Spinal cord (tissue), 10 donors: Measurements from ENCODE around the gene EIF4H. TPM values are rescaled to one million over a fixed set of nuclear protein-coding genes. Genes with fewer than 3 reads are reported as not detected.
A peak's percentile ranks its signal among the peaks of the same experiment; 100 is the strongest.
"Not testable (repeated sequence)": the region's sequence is repeated elsewhere in the genome, so short reads cannot be mapped to it uniquely, and the experiment has no call there.

Experiments
- DNase-seq, 6 donors: peaks; one replicate each; pipeline versions ENCODE4 v3.0.0 to v3.0.0-alpha.2; 2013 to 2015; ENCODE audit warnings: low spot score in 6 of 6, low read depth in 4 of 6
- H3K27ac ChIP-seq: one replicate; pipeline ENCODE4 v1.5.1; 2013; ENCODE audit warnings: low read depth, low read length, control low read depth
- H3K27me3 ChIP-seq: one replicate; pipeline ENCODE4 v1.6.1; 2013; ENCODE audit warnings: low read length; ENCODE audit not compliant: control insufficient read depth, insufficient read depth
- H3K36me3 ChIP-seq: one replicate; pipeline ENCODE4 v1.6.1; 2013; ENCODE audit warnings: low read length; ENCODE audit not compliant: control insufficient read depth, insufficient read depth
- H3K4me1 ChIP-seq: one replicate; pipeline ENCODE4 v1.6.1; 2013; ENCODE audit warnings: low read length; ENCODE audit not compliant: control insufficient read depth, insufficient read depth
- H3K4me3 ChIP-seq: one replicate; pipeline ENCODE4 v1.5.1; 2013; ENCODE audit warnings: low read depth, low read length, control low read depth
- H3K9me3 ChIP-seq: one replicate; pipeline ENCODE4 v1.6.1; 2013; ENCODE audit warnings: low read length; ENCODE audit not compliant: control insufficient read depth, insufficient read depth
- WGBS: methylation state at CpG from one replicate; pipeline ENCODE4 v1.1.5; 2013; ENCODE audit warnings: missing lambda C conversion rate; ENCODE audit not compliant: insufficient coverage; 5-methylcytosine and 5-hydroxymethylcytosine counted together
- polyA plus RNA-seq, 2 donors: library from polyadenylated mRNA; unstranded; fragments of 120-200 nt; gene quantifications; one replicate each; pipeline ENCODE4 v1.2.1, GENCODE V29; 2013; ENCODE audit not compliant: insufficient read length in 2 of 2
- total RNA-seq, 2 donors: library from RNA; depleted of rRNA in 1 of 2; stranded (reverse); fragments of 120-200 nt in 1 of 2; fragments of >200 nt in 1 of 2; gene quantifications; one replicate each; pipeline versions ENCODE4 v1.2.3 to v1.2.4, GENCODE V29; 2013 to 2014
- donor health status: healthy.

EIF4H gene
- total and polyA plus RNA-seq, 4 donors: 176 to 261 (median 218) TPM

DNA sequence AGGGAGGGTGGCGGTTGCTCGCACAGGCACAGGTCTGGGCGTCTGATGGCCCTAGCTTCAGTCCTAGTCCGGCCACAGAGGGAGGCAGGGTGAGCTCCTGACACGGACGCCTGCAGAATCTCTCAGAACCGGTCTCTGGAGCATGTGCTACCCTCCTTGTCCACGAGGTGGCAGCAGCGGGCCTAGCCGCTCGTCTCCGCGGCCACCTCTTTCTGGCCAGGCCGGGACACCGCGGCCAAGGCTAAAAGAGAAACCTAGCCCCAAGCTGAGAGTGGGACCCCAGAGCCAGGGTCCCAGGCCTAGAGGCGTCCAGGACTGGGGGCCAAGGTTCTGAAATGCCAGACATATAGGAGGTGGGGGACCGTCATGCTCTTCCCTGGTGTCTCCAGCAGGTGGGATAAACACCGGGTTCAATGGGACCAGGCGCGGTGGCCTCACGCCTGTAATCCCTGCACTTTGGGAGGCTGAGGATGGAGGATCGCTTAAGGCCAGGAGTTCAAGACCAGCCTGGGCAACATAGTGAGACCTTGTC is 32.5 kb downstream of the EIF4H start:
- Histone ChIP-seq H3K9me3 (no peaks in the 10 kb centered on the region), H3K27ac (no peak overlapping the region), H3K4me1 (peaks cover 12% of the 10 kb centered on the region), H3K27me3 (no peaks in the 10 kb centered on the region), H3K4me3 (peak overlapping the region; percentile 9), H3K36me3 (no peaks in the 10 kb centered on the region)
- WGBS: 10% methylated on average over 20 of the region's 23 CpGs
- DNase-seq: peak; percentile 35 to 87 (median 54)

DNA sequence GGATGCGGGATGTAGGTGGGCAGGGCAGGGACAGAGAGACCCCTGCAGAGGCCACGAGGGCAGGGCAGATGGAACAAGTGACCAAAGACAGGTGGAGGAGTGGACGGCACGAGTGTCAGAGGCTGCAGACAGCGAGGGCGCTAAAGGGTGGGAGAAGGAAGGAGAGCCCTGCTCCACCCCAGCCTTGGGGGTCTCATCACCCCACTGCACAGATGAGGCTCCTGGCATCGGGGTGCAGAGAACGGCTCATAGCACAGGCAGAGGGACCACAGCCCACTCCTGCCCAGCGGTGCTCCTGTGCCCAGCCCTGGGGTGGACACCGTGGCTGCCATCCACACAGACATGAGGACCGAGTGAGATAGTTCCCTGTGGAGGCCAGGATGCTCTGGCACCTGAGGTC is 33.4 kb downstream of the EIF4H start:
- Histone ChIP-seq H3K27me3 (no peaks in the 10 kb centered on the region), H3K36me3 (no peaks in the 10 kb centered on the region), H3K9me3 (no peaks in the 10 kb centered on the region), H3K27ac (no peak overlapping the region), H3K4me3 (no peak overlapping the region), H3K4me1 (peaks cover 12% of the 10 kb centered on the region)
- no peak for DNase-seq
- WGBS: 89% methylated on average over 10 of the region's 11 CpGs

DNA sequence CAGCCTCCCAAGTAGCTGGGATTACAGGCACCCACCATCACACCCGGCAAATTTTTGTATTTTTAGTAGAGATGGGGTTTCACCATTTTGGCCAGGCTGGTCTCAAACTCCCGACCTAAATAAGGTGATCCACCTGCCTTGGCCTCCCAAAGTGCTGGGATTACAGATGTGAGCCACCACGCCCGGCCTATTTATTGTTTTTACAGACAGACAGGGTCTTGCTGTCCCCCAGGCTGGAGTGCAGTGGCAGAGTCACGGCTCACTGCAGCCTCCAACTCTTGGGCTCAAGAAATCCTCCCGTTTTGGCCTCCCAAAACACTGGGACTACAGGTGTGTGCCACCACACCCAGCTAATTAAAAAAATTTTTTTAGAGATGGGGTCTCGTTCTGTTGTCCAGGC is 34.1 kb downstream of the EIF4H start:
- DNase-seq, H3K27me3 ChIP-seq, H3K36me3 ChIP-seq, H3K27ac ChIP-seq, H3K4me3 ChIP-seq, H3K9me3 ChIP-seq: not testable (repeated sequence)
- 89% methylated on average over 5 of the region's 7 CpGs for WGBS
- H3K4me1 ChIP-seq: peaks cover 12% of the 10 kb centered on the region

DNA sequence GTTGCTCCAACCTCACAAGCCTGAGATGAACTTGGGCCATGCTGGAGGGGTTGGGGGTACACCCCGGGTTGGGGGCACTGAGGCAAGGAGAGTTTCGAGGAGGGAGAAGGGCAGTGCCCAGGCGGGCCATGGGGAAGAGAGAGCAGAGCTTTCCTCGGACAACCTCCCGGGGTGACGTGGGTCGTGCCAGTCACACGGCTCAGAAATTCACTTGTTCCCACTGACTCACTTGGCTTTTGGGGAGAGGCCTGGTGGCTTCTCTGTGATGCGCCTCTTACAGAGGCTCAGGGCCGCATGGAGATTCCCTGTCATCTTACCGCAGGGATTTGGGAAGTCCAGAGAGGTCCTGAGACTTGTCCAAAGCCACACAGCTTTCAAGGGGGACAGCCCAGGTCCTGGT is 38.5 kb downstream of the EIF4H start:
- Histone ChIP-seq H3K27ac (no peak overlapping the region), H3K4me3 (no peak overlapping the region), H3K27me3 (no peaks in the 10 kb centered on the region), H3K9me3 (no peaks in the 10 kb centered on the region), H3K36me3 (no peaks in the 10 kb centered on the region), H3K4me1 (no peaks in the 10 kb centered on the region)
- 93% methylated on average over 11 of the region's 11 CpGs for WGBS
- DNase-seq: no peak

DNA sequence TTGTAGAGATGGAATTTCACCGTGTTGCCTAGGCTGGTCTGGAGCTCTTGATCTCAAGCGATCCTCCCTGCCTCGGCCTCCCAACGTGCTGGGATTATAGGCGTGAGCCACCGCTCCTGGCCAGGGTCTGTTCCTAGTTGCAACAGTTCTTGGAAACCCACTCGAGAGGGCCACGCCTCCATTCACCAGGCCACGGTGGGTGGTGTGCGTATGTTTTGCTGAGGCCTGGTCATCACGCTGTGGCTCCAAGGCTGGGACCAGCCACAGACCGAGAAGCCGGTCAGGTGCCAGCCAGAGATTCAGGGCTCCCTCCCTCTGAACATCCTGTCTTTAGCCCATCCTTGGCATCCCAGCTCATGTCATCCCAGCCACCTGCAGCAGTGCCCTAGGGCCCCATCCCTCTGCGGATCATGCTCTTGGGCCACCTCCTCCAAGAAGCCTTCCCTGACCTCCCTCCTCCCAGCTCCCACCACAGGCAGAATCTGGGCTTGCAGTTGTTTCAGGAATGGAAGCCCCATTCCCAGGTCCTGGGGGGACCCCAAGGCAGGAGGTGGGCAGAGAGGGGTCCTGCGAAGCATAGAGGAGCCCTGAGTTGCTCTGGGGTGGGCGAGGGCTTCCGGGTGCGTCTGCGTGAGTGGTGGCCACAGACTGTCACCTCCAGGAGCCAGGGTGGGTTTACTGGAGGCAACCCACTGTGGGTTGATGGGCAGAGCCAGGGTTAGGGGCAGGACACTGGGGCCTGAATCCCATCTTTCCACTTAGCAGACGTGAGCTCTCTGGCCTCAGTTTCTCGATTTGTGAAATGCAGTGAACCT is 40.9 kb downstream of the EIF4H start:
- Histone ChIP-seq H3K4me3 (no peak overlapping the region), H3K36me3 (peaks cover 3% of the 10 kb centered on the region), H3K4me1 (no peaks in the 10 kb centered on the region), H3K27ac (no peak overlapping the region), H3K9me3 (no peaks in the 10 kb centered on the region), H3K27me3 (no peaks in the 10 kb centered on the region)
- no peak for DNase-seq
- WGBS: 87% methylated on average over 21 of the region's 21 CpGs

DNA sequence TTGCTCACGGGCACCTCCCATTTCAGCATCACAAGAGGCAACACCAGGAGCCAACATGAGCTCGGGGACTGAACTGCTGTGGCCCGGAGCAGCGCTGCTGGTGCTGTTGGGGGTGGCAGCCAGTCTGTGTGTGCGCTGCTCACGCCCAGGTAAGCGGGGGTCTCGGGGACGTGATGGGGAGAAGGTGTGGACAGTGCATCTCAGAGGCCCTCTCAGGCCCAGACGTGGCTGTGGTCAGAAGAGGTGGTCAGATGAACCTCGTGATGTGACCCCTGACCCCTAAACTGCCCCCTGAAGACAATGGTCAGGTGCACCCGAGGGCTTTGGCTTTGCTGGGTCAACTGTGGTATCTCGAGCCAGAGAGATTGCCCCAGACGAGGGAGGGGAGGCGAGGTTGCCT is 41.8 kb downstream of the EIF4H start:
- Histone ChIP-seq H3K27ac (no peak overlapping the region), H3K27me3 (no peaks in the 10 kb centered on the region), H3K4me3 (no peak overlapping the region), H3K9me3 (no peaks in the 10 kb centered on the region), H3K4me1 (no peaks in the 10 kb centered on the region), H3K36me3 (peaks cover 3% of the 10 kb centered on the region)
- WGBS: 83% methylated on average over 11 of the region's 15 CpGs
- no peak for DNase-seq

DNA sequence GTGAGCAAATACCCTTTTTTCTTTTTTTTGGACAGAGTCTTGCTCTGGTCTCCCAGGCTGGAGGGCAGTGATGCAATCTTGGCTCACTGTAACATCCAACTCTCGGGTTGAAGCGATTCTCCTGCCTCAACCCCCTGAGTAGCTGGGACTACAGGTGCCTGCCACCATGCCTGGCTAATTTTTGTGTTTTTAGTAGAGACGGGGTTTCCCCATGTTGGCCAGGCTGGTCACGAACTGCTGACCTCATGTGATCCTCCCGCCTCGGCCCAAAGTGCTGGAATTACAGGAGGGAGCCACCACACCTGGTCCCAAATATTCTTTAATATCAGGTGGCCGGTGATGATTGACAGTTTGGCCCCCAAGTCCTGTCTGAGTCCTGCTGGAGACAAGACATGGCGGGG is 42.2 kb downstream of the EIF4H start:
- Histone ChIP-seq H3K27ac (no peak overlapping the region), H3K36me3 (peaks cover 3% of the 10 kb centered on the region), H3K4me3 (no peak overlapping the region), H3K9me3 (no peaks in the 10 kb centered on the region), H3K4me1 (no peaks in the 10 kb centered on the region), H3K27me3 (no peaks in the 10 kb centered on the region)
- 80% methylated on average over 5 of the region's 8 CpGs for WGBS
- no peak for DNase-seq

DNA sequence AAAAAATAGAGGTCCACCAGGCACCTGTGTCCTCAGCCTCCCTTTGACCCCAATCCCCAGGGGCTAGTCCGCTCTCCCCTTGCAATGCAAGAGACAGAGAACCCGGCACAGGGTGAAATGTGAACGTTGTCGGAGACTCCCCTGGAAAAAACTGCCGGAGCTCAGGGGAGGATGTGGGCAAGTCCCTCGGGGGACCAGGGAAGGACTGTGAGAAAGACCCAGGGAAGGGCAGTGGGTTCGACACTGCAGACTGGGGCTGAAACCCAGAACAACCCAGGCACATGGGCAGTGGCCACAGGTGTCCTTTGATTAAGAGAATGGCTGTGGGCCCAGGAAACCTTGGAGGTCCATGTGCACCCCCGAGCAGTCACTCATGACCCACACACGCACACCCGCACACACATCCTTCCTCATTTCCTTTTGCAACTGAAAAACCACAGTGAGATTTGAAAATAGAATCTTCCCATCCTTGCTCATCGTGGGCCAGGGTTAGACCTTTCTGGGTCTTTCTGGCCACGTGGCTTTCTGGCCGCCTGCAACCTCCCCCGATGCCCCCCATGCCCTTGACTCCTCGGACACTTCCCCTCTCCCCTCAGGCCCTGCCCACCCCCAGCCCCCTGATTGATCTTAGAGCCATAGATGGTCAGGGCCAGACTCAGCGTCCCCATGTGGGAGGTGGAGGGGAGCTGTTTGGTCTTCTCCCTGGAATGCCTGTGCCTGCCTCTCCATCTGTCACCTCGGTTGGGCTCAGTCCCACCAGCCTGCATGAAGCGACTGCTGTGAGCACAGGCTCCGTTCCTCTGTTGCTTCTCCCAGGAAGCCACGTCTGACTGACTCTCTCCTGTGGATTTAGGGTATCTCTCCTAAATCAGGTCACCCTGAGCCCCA is 43.5 kb downstream of the EIF4H start:
- Histone ChIP-seq H3K9me3 (no peaks in the 10 kb centered on the region), H3K4me1 (no peaks in the 10 kb centered on the region), H3K4me3 (no peak overlapping the region), H3K27ac (no peak overlapping the region), H3K36me3 (peaks cover 3% of the 10 kb centered on the region), H3K27me3 (no peaks in the 10 kb centered on the region)
- 68% methylated on average over 14 of the region's 20 CpGs for WGBS
- DNase-seq: no peak

DNA sequence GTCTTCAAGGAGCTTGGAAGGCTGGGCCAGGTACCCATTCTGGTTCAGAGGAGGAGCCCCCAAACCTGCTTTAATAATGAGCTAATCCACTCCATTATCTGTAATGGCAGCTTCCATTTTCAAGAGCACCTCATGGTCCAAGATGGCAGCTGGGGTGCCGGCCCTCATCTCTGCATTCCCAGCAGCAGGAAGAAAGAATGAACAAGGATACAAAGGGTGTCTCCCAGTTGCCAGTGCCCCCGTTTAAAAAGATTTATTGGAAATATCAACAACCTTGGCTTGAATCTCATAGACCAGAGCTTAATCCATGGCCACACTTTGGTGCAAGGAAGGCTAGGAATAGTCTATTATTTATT is 44.2 kb downstream of the EIF4H start:
- no peaks in the 10 kb centered on the region for H3K27me3 ChIP-seq
- H3K9me3 ChIP-seq: no peaks in the 10 kb centered on the region
- H3K27ac ChIP-seq: no peak overlapping the region
- no peaks in the 10 kb centered on the region for H3K4me1 ChIP-seq
- no peak overlapping the region for H3K4me3 ChIP-seq
- WGBS: no CpG with 5 or more reads among the region's 2 CpGs
- DNase-seq: no peak
- peaks cover 3% of the 10 kb centered on the region for H3K36me3 ChIP-seq
